ENCODE measurements around the gene KLF4.

The KLF4 gene

DNA sequence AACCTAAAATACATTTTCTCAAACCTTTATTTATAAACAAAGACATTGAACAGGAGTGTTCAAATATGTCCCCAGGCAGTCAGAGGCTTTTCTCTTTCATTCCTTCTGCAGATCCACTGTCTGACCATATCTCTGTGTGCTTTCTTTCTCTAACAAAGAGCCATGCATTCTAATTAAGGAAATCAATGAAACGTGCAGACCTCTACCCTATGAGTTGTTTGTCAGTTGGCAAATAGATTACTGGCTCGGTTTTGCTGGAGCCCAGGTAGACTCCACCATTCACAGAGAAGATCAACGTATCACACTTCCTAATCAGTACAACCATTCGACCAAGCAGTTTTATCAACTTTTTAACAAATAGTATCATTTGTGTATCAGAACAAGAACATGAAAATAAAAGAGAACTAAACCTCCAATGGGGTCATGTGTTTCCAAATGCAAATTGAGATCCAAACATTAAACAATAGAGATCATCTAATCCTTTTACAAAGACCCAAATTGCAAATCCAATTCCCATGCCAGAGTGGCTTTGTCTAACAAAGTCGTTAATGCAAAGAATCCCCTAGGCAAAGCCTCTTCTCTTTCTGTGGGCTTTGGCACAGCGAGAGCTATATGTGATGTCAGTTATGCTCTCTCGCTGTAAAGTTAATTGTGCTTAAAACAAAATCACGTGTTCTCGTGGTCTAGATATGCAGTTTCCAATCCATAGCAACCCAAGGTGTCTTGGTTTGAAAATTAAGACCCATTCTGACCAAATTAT lies 16.8 kb downstream of the KLF4 start:
- TF ChIP-seq, protein P1, sequence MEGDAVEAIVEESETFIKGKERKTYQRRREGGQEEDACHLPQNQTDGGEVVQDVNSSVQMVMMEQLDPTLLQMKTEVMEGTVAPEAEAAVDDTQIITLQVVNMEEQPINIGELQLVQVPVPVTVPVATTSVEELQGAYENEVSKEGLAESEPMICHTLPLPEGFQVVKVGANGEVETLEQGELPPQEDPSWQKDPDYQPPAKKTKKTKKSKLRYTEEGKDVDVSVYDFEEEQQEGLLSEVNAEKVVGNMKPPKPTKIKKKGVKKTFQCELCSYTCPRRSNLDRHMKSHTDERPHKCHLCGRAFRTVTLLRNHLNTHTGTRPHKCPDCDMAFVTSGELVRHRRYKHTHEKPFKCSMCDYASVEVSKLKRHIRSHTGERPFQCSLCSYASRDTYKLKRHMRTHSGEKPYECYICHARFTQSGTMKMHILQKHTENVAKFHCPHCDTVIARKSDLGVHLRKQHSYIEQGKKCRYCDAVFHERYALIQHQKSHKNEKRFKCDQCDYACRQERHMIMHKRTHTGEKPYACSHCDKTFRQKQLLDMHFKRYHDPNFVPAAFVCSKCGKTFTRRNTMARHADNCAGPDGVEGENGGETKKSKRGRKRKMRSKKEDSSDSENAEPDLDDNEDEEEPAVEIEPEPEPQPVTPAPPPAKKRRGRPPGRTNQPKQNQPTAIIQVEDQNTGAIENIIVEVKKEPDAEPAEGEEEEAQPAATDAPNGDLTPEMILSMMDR (IDR thresholded peaks at IDR 0.05) = no peak
- Mint-ChIP-seq H3K27me3 (ENCODE audit: low read depth, poor library complexity) (peaks cover 40% of the 10 kb centered on the region), H3K4me3 (no peak overlapping the region), H3K27ac (no peak overlapping the region), H3K36me3 (ENCODE audit: low read depth) (no peaks in the 10 kb centered on the region), H3K9me3 (no peaks in the 10 kb centered on the region), H3K4me1 (peaks cover 10% of the 10 kb centered on the region)
- DNase-seq = no peak

GRCh38 chr9:107471552-107471951 lies 18.0 kb downstream of the KLF4 start:
- Mint-ChIP-seq H3K4me3 (no peak overlapping the region), H3K4me1 (peaks cover 10% of the 10 kb centered on the region), H3K27me3 (ENCODE audit: low read depth, poor library complexity) (peaks cover 47% of the 10 kb centered on the region), H3K27ac (no peak overlapping the region), H3K9me3 (no peaks in the 10 kb centered on the region), H3K36me3 (ENCODE audit: low read depth) (no peaks in the 10 kb centered on the region)
- TF ChIP-seq, protein P1 (IDR thresholded peaks at IDR 0.05) = no peak
- no peak for DNase-seq

DNA sequence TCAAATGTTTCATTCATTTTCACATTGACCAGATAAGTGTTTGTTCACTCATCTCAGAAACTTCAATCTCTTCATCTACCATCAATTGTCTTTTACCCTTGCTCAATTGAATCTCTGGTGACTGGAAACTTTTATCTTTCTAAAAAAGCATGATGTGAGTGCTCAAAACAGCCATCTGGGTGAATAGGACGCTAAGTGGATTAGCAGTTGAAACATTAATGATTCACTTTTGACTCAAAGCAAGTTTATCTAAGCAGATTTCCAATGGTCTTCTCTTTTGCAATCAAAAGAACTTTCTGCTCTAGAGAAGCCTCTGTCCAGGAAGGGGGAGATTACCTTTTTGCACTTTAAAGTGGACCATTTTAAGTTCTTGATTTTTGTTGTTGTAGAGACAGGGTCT lies 22.2 kb downstream of the KLF4 start:
- H3K4me3 Mint-ChIP-seq = no peak overlapping the region
- H3K9me3 Mint-ChIP-seq = no peaks in the 10 kb centered on the region
- no peaks in the 10 kb centered on the region for H3K36me3 Mint-ChIP-seq (ENCODE audit: low read depth)
- DNase-seq = no peak
- TF ChIP-seq, protein P1 (IDR thresholded peaks at IDR 0.05) = no peak
- peaks cover 60% of the 10 kb centered on the region for H3K27me3 Mint-ChIP-seq (ENCODE audit: low read depth, poor library complexity)
- H3K27ac Mint-ChIP-seq = no peak overlapping the region
- peaks cover 13% of the 10 kb centered on the region for H3K4me1 Mint-ChIP-seq

GRCh38 chr9:107466826-107467225 lies 22.7 kb downstream of the KLF4 start:
- Mint-ChIP-seq H3K36me3 (ENCODE audit: low read depth) (no peaks in the 10 kb centered on the region), H3K27ac (no peak overlapping the region)

DNA sequence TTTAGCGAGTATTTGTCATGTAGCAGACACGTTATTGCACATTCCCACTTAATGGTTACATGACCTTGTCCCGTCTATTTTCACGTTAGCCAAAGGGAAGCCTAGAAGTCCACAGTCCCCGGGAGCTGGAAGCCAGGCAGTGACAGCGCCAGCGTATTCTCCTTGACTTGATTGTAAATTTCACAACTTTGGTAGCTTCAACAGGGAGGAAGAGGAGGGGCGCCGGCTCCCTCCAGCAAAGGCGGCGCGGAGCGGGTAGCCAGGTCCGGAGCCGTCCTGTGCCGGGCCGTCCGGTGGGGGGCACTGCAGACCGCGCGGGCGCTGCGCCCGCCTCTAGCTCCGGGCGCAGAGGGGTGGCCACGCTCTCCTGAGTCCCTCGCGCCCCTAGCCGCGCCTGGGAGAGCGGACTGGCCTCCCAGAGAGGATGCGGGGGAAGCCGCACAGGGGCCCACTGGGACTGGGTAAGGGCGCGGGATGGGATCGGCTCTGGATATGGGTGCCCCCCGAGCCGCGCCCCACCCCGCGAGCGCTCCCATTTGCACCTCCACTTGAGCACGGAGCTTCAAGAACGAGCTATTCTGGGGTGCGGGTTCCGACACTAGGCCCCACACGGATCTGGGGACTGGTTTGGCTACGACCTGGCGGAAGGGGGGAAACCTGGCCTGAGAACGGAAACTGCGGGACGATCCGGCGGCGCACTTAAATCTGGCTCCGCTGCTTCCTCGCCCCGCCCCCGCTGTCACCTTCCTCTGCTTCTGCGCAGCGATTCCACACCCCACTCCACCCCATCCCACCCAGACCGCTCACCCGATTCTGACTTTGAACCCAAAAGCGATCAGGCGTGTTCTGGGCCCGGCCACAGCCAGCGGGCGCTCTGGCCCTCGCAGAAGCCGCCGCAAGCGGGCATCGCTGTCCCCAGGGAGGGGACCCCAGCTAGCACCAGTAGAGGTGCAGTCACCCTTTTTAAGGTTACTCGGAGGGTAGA lies 23.8 kb downstream of the KLF4 start:
- no peaks in the 10 kb centered on the region for H3K36me3 Mint-ChIP-seq (ENCODE audit: low read depth)
- peak; percentile 84 for DNase-seq
- TF ChIP-seq, protein P1 (IDR thresholded peaks at IDR 0.05) = peak; percentile 84
- no peaks in the 10 kb centered on the region for H3K9me3 Mint-ChIP-seq
- no peak overlapping the region for H3K27ac Mint-ChIP-seq
- H3K4me1 Mint-ChIP-seq = peaks cover 7% of the 10 kb centered on the region
- peak overlapping the region; percentile 84 for H3K4me3 Mint-ChIP-seq
- H3K27me3 Mint-ChIP-seq (ENCODE audit: low read depth, poor library complexity) = peaks cover 61% of the 10 kb centered on the region

More at GRCh38 chr9:107466826-107467225, 22.7 kb downstream of the KLF4 start:
- peak overlapping the region; percentile 84 for H3K4me3 Mint-ChIP-seq
- H3K27me3 Mint-ChIP-seq (ENCODE audit: low read depth, poor library complexity) = peaks cover 64% of the 10 kb centered on the region
- no peaks in the 10 kb centered on the region for H3K9me3 Mint-ChIP-seq
- DNase-seq = no peak
- TF ChIP-seq, protein P1 (IDR thresholded peaks at IDR 0.05) = no peak
- peaks cover 12% of the 10 kb centered on the region for H3K4me1 Mint-ChIP-seq
